ENCODE data around the gene EPAS1. TPM values are rescaled to one million over a fixed set of nuclear protein-coding genes. Genes with fewer than 3 reads are reported as not detected.

Gene EPAS1
- total and polyA plus RNA-seq, 2 of the 8 experiments (the other 6 are each of a cell fraction or from before 2014, with no cell fraction given): 2.0 to 4.9 TPM

- H3K27ac ChIP-seq (ENCODE audit: low read depth, low read length): no peak overlapping the region
- H2BK12ac ChIP-seq (ENCODE audit: low read depth, low read length): no peak overlapping the region
- no peaks in the 10 kb centered on the region for H3K36me3 ChIP-seq (ENCODE audit: control insufficient read depth in 2 of 4, insufficient read depth in 4 of 4, low read length in 3 of 4)
- H4K20me1 ChIP-seq (replicated peaks in 1 of 2; ENCODE audit: control insufficient read depth in 1 of 2, insufficient read depth in 2 of 2, low read length in 2 of 2): no peaks in the 10 kb centered on the region
- H2AFZ ChIP-seq (ENCODE audit: low read length): no peak overlapping the region
- no peak overlapping the region for H3K18ac ChIP-seq (ENCODE audit: extremely low read depth, low read length)
- no peak overlapping the region for H2BK20ac ChIP-seq (ENCODE audit: low read length)
- H3K79me2 ChIP-seq (ENCODE audit: control insufficient read depth in 1 of 2, insufficient read depth in 2 of 2, low read length in 2 of 2): no peaks in the 10 kb centered on the region
- no peak overlapping the region for H2BK15ac ChIP-seq (ENCODE audit: low read length)
- no peaks in the 10 kb centered on the region; the same call in 1 of the 2 replicates for H3K23me2 ChIP-seq (ENCODE audit: low read depth, low read length)
- H3K9me3 ChIP-seq (ENCODE audit: insufficient read depth in 2 of 2, low read depth in 1 of 2, low read length in 1 of 2): peaks cover 14 to 18% of the 10 kb centered on the region in 2 experiments
- no peak overlapping the region for H4K91ac ChIP-seq (replicated peaks; ENCODE audit: insufficient read length, low read length)
- no peaks in the 10 kb centered on the region for H3K27me3 ChIP-seq (replicated peaks in 1 of 4; ENCODE audit: control insufficient read depth in 3 of 4, extremely low read depth in 1 of 4, insufficient read depth in 3 of 4, low read length in 3 of 4)
- H4K8ac ChIP-seq (ENCODE audit: extremely low read depth, insufficient read depth, low read length): no peak overlapping the region
- no peak overlapping the region for H3K4me2 ChIP-seq (ENCODE audit: insufficient read depth in 1 of 2, low read depth in 2 of 2, low read length in 2 of 2)
- no peak overlapping the region for H3K14ac ChIP-seq (ENCODE audit: insufficient read length)
- H3K23ac ChIP-seq (ENCODE audit: insufficient read length): no peak overlapping the region
- ChIA-PET POLR2A (ENCODE audit: partially characterized antibody) (no interaction called here), CTCF (ENCODE audit: partially characterized antibody) (no interaction called here)
- H3K79me1 ChIP-seq (ENCODE audit: low read depth, low read length): no peaks in the 10 kb centered on the region
- no peak overlapping the region for H3K4ac ChIP-seq (replicated peaks; ENCODE audit: insufficient read length, low read depth, low read length)
- H3K4me3 ChIP-seq (ENCODE audit: extremely low read depth in 1 of 4, insufficient read depth in 2 of 4, low read depth in 3 of 4, low read length in 4 of 4): no peak overlapping the region
- DNase-seq (ENCODE audit: low read depth in 1 of 2, low spot score in 2 of 2) (no peak), FAIRE-seq (no peak)
- no peak overlapping the region for H3K9ac ChIP-seq (replicated peaks in 1 of 4; ENCODE audit: extremely low read depth in 1 of 4, low read depth in 3 of 4, low read length in 3 of 4)
- 92% methylated on average over 2 of the region's 2 CpGs; no CpG with 5 or more reads in 1 of the 2 experiments for WGBS, 2 experiments (ENCODE audit: extremely low coverage in 1 of 2, insufficient coverage in 1 of 2, insufficient read length in 1 of 2, insufficient replicate concordance in 2 of 2, low coverage in 1 of 2, low lambda C conversion rate in 2 of 2, missing lambda C conversion rate in 1 of 2)
- no peak overlapping the region for H4K5ac ChIP-seq (ENCODE audit: insufficient read length, low read depth, low read length)
- no peak overlapping the region for H2BK5ac ChIP-seq (ENCODE audit: low read depth, low read length)
- no peaks in the 10 kb centered on the region for H3K4me1 ChIP-seq (replicated peaks in 1 of 4; ENCODE audit: control insufficient read depth in 3 of 4, insufficient read depth in 4 of 4, low read length in 3 of 4)
- H2AK5ac ChIP-seq (ENCODE audit: low read depth, low read length): no peak overlapping the region
- no peak overlapping the region for H3K56ac ChIP-seq (replicated peaks; ENCODE audit: insufficient read length, low read depth, low read length)
- no peak overlapping the region for H2BK120ac ChIP-seq (replicated peaks; ENCODE audit: low read depth, low read length)
- TF ChIP-seq ASH2L (IDR thresholded peaks at IDR 0.05; ENCODE audit: low read length) (no peak), RNF2 (IDR thresholded peaks at IDR 0.05; ENCODE audit: borderline replicate concordance, low read depth, low read length, missing control alignments, poor library complexity, severe bottlenecking) (no peak), CBX8 (IDR thresholded peaks at IDR 0.05; ENCODE audit: borderline replicate concordance, low read depth, low read length) (no peak), CHD1 (IDR thresholded peaks at IDR 0.05; ENCODE audit: low read depth, low read length) (no peak), RFX5 (IDR thresholded peaks at IDR 0.05; ENCODE audit: borderline replicate concordance, low read depth, low read length) (no peak), POLR2AphosphoS5 (IDR thresholded peaks at IDR 0.05; ENCODE audit: low read depth, low read length) (no peak), KDM4A (IDR thresholded peaks at IDR 0.05; ENCODE audit: low read depth, low read length, severe bottlenecking) (no peak), SRF (IDR thresholded peaks at IDR 0.05; ENCODE audit: low read depth, low read length) (no peak), CHD2 (IDR thresholded peaks at IDR 0.05; ENCODE audit: low read length) (no peak), GTF2F1 (IDR thresholded peaks at IDR 0.05; ENCODE audit: borderline replicate concordance, low read depth, low read length) (no peak), HDAC2 (IDR thresholded peaks at IDR 0.05; ENCODE audit: borderline replicate concordance in 1 of 2, low read depth in 2 of 2, low read length in 2 of 2) (no peak), NANOG (IDR thresholded peaks at IDR 0.05; ENCODE audit: insufficient read depth, low read depth, low read length, poor library complexity, severe bottlenecking) (no peak), CEBPB (IDR thresholded peaks at IDR 0.05; ENCODE audit: low read depth, low read length) (no peak)
- TF ChIP-seq, protein P1, sequence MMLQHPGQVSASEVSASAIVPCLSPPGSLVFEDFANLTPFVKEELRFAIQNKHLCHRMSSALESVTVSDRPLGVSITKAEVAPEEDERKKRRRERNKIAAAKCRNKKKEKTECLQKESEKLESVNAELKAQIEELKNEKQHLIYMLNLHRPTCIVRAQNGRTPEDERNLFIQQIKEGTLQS (IDR thresholded peaks at IDR 0.05; ENCODE audit: insufficient read depth, low read depth, low read length): no peak
Observed at GRCh38 chr2:46420945-46421344, 123.7 kb downstream of the EPAS1 start.
